GM23338 (cell line): Measurements from ENCODE around the gene RIT2. TPM values are rescaled to one million over a fixed set of nuclear protein-coding genes. Genes with fewer than 3 reads are reported as not detected.

Experiments used
- ATAC-seq: fragments of 200-7000 bp; cut with Tn5 transposase; 3 replicates; pipeline ENCODE4 v1.9.1; 2020
- DNase-seq: peaks from one replicate; pipeline ENCODE4 v3.0.0-alpha.2; 2015; ENCODE audit warnings: low spot score
- H2AFZ ChIP-seq: fragments of 200-600 bp; sonication (generic); 2 replicates; pipeline ENCODE4 v1.8.0; 2016; ENCODE audit warnings: antibody characterized with exemption, mild to moderate bottlenecking, moderate library complexity
- H3F3A ChIP-seq: fragments of 200-600 bp; sonication (generic); replicated peaks from 2 replicates; pipeline ENCODE4 v1.8.0; 2017; ENCODE audit warnings: antibody characterized with exemption, mixed run types, low read depth
- H3K27ac ChIP-seq: fragments of 200-600 bp; sonication (generic); 2 replicates; pipeline ENCODE4 v1.6.1; 2016; ENCODE audit warnings: low read depth
- H3K27me3 ChIP-seq: fragments of 200-600 bp; sonication (generic); 2 replicates; pipeline ENCODE4 v1.8.0; 2016; ENCODE audit warnings: mild to moderate bottlenecking, mixed run types, moderate library complexity; ENCODE audit not compliant: insufficient read depth
- H3K36me3 ChIP-seq: fragments of 200-600 bp; sonication (generic); 2 replicates; pipeline ENCODE4 v1.8.0; 2016; ENCODE audit warnings: mild to moderate bottlenecking; ENCODE audit not compliant: insufficient read depth
- H3K4me1 ChIP-seq: fragments of 200-600 bp; sonication (generic); 2 replicates; pipeline ENCODE4 v1.8.0; 2016; ENCODE audit warnings: mild to moderate bottlenecking, moderate library complexity; ENCODE audit not compliant: insufficient read depth
- H3K4me2 ChIP-seq: fragments of 200-600 bp; sonication (generic); 2 replicates; pipeline ENCODE4 v1.7.1; 2017; ENCODE audit warnings: mixed run types
- H3K4me3 ChIP-seq: fragments of 200-600 bp; sonication (generic); 2 replicates; pipeline ENCODE4 v1.6.1; 2016; ENCODE audit warnings: mixed run types
- H3K79me2 ChIP-seq: fragments of 200-600 bp; sonication (generic); replicated peaks from 2 replicates; pipeline ENCODE4 v1.8.0; 2017; ENCODE audit warnings: mild to moderate bottlenecking; ENCODE audit not compliant: insufficient read depth
- H3K9me2 ChIP-seq: fragments of 200-600 bp; sonication (generic); 2 replicates; pipeline ENCODE4 v1.8.0; 2017; ENCODE audit not compliant: insufficient read depth
- H4K20me1 ChIP-seq: fragments of 200-600 bp; sonication (generic); replicated peaks from 2 replicates; pipeline ENCODE4 v1.8.0; 2017; ENCODE audit warnings: mild to moderate bottlenecking; ENCODE audit not compliant: insufficient read depth
- H3K27ac Mint-ChIP-seq: 2 replicates; pipeline ENCODE4 v1.8.0; 2020; ENCODE audit warnings: inconsistent platforms, mild to moderate bottlenecking, moderate library complexity, mixed read lengths
- H3K27me3 Mint-ChIP-seq: 3 replicates; pipeline ENCODE4 v1.8.0; 2022; ENCODE audit warnings: low read depth, mild to moderate bottlenecking, moderate library complexity, mixed read lengths, inconsistent platforms; ENCODE audit not compliant: insufficient read depth, poor library complexity
- H3K36me3 Mint-ChIP-seq: 3 replicates; pipeline ENCODE4 v1.8.0; 2021; ENCODE audit warnings: low read depth, mild to moderate bottlenecking, inconsistent platforms, moderate library complexity, mixed read lengths
- H3K4me1 Mint-ChIP-seq: 3 replicates; pipeline ENCODE4 v1.8.0; 2020; ENCODE audit warnings: mild to moderate bottlenecking, inconsistent platforms, mixed read lengths
- H3K4me3 Mint-ChIP-seq: 3 replicates; pipeline ENCODE4 v1.8.0; 2021; ENCODE audit warnings: moderate library complexity, mild to moderate bottlenecking, inconsistent platforms, mixed read lengths
- H3K9me3 Mint-ChIP-seq: 3 replicates; pipeline ENCODE4 v1.8.0; 2020; ENCODE audit warnings: moderate library complexity, mild to moderate bottlenecking, inconsistent platforms, mixed read lengths
- CREB1 ChIP-seq: fragments of 250-450 bp; sonication (Bioruptor Pico); IDR thresholded peaks from 2 replicates; pipeline ENCODE4 v1.5.0; 2020; ENCODE audit warnings: low read depth, mild to moderate bottlenecking, moderate library complexity
- CTCF ChIP-seq, 2 experiments: fragments of 200-600 bp in 1 of 2; sonication (generic) in 1 of 2; conservative IDR thresholded peaks; 2 replicates each; pipeline versions ENCODE4 v1.5.1 to v1.6.1; 2016 to 2017; ENCODE audit warnings: antibody characterized with exemption in 2 of 2, low read depth in 2 of 2, mild to moderate bottlenecking in 2 of 2, moderate library complexity in 1 of 2
- ETS1 ChIP-seq: IDR thresholded peaks from 2 replicates; pipeline ENCODE4 v1.6.1; 2016; ENCODE audit warnings: antibody characterized with exemption
- REST ChIP-seq: IDR thresholded peaks from one replicate; pipeline ENCODE4 v1.6.1; 2018; ENCODE audit warnings: antibody characterized with exemption; ENCODE audit not compliant: unreplicated experiment
- ZNF331 ChIP-seq: fragments of 250-450 bp; sonication (Bioruptor Pico); IDR thresholded peaks from 2 replicates; pipeline ENCODE4 v1.5.0; 2020; ENCODE audit warnings: low read depth, mild to moderate bottlenecking, moderate library complexity
- ZNF462 ChIP-seq: fragments of 250-450 bp; sonication (Bioruptor Pico); IDR thresholded peaks from 2 replicates; pipeline ENCODE4 v1.5.0; 2020; ENCODE audit warnings: mild to moderate bottlenecking, moderate library complexity
- polyA plus RNA-seq: library from polyadenylated mRNA; unstranded; fragments of >200 nt; fragmentation: Nextera tagmentation; extraction: Ambion mirVana; gene quantifications from 2 replicates; pipeline ENCODE4 v1.2.1, GENCODE V29; 2016
- total RNA-seq: library from RNA; depleted of rRNA; stranded (reverse); fragments of >200 nt; shearing (Covaris generic); gene quantifications from 2 replicates; pipeline ENCODE4 v1.2.3, GENCODE V29; 2014

The RIT2 gene
- total and polyA plus RNA-seq, 2 experiments from 2014 or later: 1.9 to 8.8 TPM

GRCh38 chr18:42719221-42719620 lies 396.3 kb downstream of the RIT2 start:
- Histone ChIP-seq H3K79me2 (no peaks in the 10 kb centered on the region), H3K27ac (no peak overlapping the region), H3K4me3 (no peak overlapping the region), H3K4me2 (no peak overlapping the region), H3K4me1 (no peaks in the 10 kb centered on the region), H3F3A (no peaks in the 10 kb centered on the region), H2AFZ (peak overlapping the region; percentile 86), H3K9me2 (peaks cover 5% of the 10 kb centered on the region), H3K36me3 (no peaks in the 10 kb centered on the region), H4K20me1 (no peaks in the 10 kb centered on the region), H3K27me3 (no peaks in the 10 kb centered on the region)
- H3K4me1 Mint-ChIP-seq: no peaks in the 10 kb centered on the region; the same call in 2 of the 3 replicates
- no peak overlapping the region for H3K27ac Mint-ChIP-seq
- no peak for ATAC-seq
- H3K4me3 Mint-ChIP-seq: no peak overlapping the region
- DNase-seq: no peak
- peaks cover 2% of the 10 kb centered on the region for H3K9me3 Mint-ChIP-seq
- no peak for TF ChIP-seq CTCF (conservative IDR thresholded peaks at IDR 0.05; ENCODE audit: low read depth in 2 of 2)
- no peak for TF ChIP-seq CREB1 (CRISPR knock-in tag)
- no peak for TF ChIP-seq REST
- TF ChIP-seq ETS1: no peak
- TF ChIP-seq ZNF331 (CRISPR knock-in tag): no peak
- TF ChIP-seq ZNF462 (CRISPR knock-in tag): no peak
- H3K36me3 Mint-ChIP-seq: no peaks in the 10 kb centered on the region; the same call in 1 of the 3 replicates
- no peaks in the 10 kb centered on the region for H3K27me3 Mint-ChIP-seq
